ENCODE results near the gene SLC38A7. TPM values are rescaled to one million over a fixed set of nuclear protein-coding genes. Genes with fewer than 3 reads are reported as not detected.

Gene SLC38A7
- total RNA-seq, 1 donor from 2014 or later: 31.7 TPM

DNA sequence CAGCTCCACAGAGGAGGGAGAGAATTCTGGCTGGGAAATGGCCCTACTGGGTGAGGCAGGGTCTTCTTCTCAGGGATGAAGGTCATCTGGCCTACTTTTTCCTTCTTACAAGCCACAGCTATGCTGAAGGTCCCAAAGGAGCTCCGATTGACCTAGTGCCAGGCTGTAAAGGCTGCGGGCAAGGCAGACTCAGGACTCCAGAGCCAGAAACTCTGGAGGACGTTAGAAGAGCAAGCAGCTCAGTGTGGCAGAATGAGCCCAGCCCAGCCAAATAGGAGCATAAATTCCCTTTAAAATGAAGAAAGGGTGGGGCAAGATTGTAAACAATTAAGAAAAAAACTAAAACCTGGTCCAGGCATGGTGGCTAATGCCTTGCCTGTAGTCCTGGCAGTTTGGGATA lies 34.9 kb downstream of the SLC38A7 start:
- Mint-ChIP-seq H3K36me3 (ENCODE audit: low read depth) (no peaks in the 10 kb centered on the region), H3K9me3 (no peaks in the 10 kb centered on the region), H3K27me3 (ENCODE audit: low read depth) (peaks cover 2% of the 10 kb centered on the region), H3K27ac (ENCODE audit: unreplicated experiment) (no peak overlapping the region), H3K4me3 (no peak overlapping the region), H3K4me1 (peaks cover 13% of the 10 kb centered on the region)
- TF ChIP-seq, protein P1, sequence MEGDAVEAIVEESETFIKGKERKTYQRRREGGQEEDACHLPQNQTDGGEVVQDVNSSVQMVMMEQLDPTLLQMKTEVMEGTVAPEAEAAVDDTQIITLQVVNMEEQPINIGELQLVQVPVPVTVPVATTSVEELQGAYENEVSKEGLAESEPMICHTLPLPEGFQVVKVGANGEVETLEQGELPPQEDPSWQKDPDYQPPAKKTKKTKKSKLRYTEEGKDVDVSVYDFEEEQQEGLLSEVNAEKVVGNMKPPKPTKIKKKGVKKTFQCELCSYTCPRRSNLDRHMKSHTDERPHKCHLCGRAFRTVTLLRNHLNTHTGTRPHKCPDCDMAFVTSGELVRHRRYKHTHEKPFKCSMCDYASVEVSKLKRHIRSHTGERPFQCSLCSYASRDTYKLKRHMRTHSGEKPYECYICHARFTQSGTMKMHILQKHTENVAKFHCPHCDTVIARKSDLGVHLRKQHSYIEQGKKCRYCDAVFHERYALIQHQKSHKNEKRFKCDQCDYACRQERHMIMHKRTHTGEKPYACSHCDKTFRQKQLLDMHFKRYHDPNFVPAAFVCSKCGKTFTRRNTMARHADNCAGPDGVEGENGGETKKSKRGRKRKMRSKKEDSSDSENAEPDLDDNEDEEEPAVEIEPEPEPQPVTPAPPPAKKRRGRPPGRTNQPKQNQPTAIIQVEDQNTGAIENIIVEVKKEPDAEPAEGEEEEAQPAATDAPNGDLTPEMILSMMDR (conservative IDR thresholded peaks at IDR 0.05): no peak
- DNase-seq (ENCODE audit: low read depth, low spot score): no peak

DNA sequence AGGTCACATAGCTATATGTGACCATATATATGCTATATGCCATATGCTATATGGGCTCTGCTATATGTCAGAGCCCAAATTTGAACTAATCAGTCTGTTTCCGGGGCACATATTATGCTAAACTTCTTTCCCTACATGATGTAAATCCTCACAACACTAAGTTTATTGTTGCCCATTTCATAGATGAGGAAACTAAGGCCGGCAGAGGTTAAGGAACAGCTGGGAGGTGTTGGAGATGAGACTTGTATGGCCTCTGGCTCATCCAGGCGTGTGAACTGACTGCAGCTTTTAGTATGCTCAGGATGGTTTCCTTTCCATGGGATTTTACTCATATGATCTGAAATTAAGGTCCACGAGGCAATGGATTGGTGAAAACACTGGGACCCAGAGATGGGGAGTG lies 37.5 kb downstream of the SLC38A7 start:
- H3K4me3 Mint-ChIP-seq: no peak overlapping the region
- H3K36me3 Mint-ChIP-seq (ENCODE audit: low read depth): no peaks in the 10 kb centered on the region

DNA sequence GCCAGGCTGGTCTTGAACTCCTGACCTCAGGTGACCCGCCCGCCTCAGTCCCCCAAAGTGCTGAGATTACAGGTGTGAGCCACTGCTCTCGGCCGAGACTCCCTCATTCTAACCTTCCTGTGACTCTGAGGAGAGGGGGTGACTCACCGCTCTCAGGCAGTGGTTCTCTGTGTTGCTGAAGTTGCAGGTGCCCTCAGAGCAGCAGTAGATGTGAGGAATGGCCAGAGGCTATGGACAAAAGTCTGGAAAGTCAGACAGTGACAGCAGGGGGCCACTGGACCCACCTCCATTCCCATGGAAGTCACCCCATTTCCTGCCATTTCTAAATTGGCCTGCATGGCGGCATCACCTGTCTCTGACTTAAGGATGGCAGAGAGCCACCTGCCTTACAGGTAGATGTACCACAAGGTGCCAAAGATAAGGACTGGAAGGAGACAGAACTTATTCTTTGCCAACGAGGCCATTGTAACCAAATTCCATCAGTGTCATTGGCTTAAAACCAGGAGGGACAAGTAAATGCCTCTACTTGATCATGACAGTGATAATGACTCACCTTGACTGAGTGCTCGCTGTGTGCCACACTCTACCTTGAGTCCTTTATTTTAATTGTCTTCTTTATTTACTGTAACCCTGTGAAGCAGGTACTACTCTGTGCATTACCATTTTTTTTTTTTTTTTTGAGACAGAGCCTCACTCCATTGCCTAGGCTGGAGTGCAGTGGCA lies 39.6 kb downstream of the SLC38A7 start:
- no peak for DNase-seq (ENCODE audit: low read depth, low spot score)
- Mint-ChIP-seq H3K36me3 (ENCODE audit: low read depth) (no peaks in the 10 kb centered on the region), H3K4me3 (no peak overlapping the region), H3K9me3 (no peaks in the 10 kb centered on the region), H3K27me3 (ENCODE audit: low read depth) (no peaks in the 10 kb centered on the region), H3K27ac (ENCODE audit: unreplicated experiment) (no peak overlapping the region), H3K4me1 (no peaks in the 10 kb centered on the region)
- TF ChIP-seq, protein P1 (conservative IDR thresholded peaks at IDR 0.05): no peak

More for the DNA sequence above, 37.5 kb downstream of the SLC38A7 start:
- Mint-ChIP-seq H3K27me3 (ENCODE audit: low read depth) (no peaks in the 10 kb centered on the region), H3K9me3 (no peaks in the 10 kb centered on the region), H3K4me1 (no peaks in the 10 kb centered on the region), H3K27ac (ENCODE audit: unreplicated experiment) (no peak overlapping the region)
- TF ChIP-seq, protein P1 (conservative IDR thresholded peaks at IDR 0.05): no peak
- no peak for DNase-seq (ENCODE audit: low read depth, low spot score)

DNA sequence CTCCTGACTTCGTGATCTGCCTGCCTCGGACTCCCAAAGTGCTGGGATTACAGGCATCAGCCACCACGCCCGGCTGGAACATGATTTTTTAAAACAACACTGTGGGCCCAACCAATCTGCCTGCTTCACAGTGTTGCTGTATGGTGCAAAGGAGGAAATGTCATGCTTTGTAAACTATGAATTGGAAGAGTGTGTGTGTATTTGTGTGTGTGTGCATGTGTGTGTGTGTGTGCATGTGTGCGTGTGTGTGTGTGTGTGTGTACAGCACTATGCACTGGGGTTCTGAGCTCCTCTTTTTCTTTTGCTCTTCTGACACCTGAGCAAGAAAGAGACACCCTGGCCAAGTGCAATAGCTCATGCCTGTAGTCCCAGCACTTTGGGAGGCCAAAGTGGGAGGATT lies 40.5 kb downstream of the SLC38A7 start:
- no peak overlapping the region for H3K4me3 Mint-ChIP-seq
- H3K9me3 Mint-ChIP-seq: no peaks in the 10 kb centered on the region
- no peak for DNase-seq (ENCODE audit: low read depth, low spot score)
- no peaks in the 10 kb centered on the region for H3K36me3 Mint-ChIP-seq (ENCODE audit: low read depth)
- no peaks in the 10 kb centered on the region for H3K4me1 Mint-ChIP-seq
- no peaks in the 10 kb centered on the region for H3K27me3 Mint-ChIP-seq (ENCODE audit: low read depth)
- no peak overlapping the region for H3K27ac Mint-ChIP-seq (ENCODE audit: unreplicated experiment)
- TF ChIP-seq, protein P1 (conservative IDR thresholded peaks at IDR 0.05): no peak

DNA sequence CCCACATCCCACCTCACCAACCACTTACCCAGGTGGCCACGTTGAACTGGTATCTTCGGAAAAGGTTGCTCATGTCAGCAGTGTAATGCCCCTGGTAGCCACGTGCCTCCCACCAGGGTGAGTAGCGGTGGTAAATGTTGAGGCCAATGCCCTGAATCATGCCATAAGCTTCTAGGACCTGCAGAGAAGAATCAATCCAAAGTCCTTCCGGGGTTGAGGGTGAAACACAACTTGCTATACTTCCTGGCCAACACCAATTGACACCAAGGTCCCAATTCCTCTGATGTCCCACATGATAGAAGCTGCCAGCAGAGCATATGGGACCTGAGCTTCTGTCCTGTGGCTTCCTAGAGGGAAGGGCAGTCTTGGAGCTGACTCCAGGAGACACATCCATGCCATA lies 43.6 kb downstream of the SLC38A7 start:
- TF ChIP-seq, protein P1 (conservative IDR thresholded peaks at IDR 0.05): no peak
- Mint-ChIP-seq H3K4me3 (no peak overlapping the region), H3K9me3 (no peaks in the 10 kb centered on the region), H3K36me3 (ENCODE audit: low read depth) (no peaks in the 10 kb centered on the region), H3K27ac (ENCODE audit: unreplicated experiment) (no peak overlapping the region), H3K27me3 (ENCODE audit: low read depth) (no peaks in the 10 kb centered on the region), H3K4me1 (no peaks in the 10 kb centered on the region)
- no peak for DNase-seq (ENCODE audit: low read depth, low spot score)

All from neural crest cell (in vitro differentiated cells).